Central memory CD4-positive, alpha-beta T cell (primary cell): ENCODE data around the gene RAD18.

Experiments used
- DNase-seq: peaks from one replicate; pipeline ENCODE4 v3.0.0; 2022

The RAD18 gene

GRCh38 chr3:8962226-8962861 lies 928 bp downstream of the RAD18 start:
- DNase-seq = no peak

- DNase-seq = no peak
Measured at GRCh38 chr3:8959668-8960067, 3.6 kb downstream of the RAD18 start.

- DNase-seq = no peak
Measured at GRCh38 chr3:8954938-8955763, 8.1 kb downstream of the RAD18 start.

GRCh38 chr3:8953313-8953712 lies 10.0 kb downstream of the RAD18 start:
- no peak for DNase-seq

GRCh38 chr3:8952130-8952529 lies 11.1 kb downstream of the RAD18 start:
- DNase-seq = no peak

- DNase-seq = no peak
Measured at GRCh38 chr3:8945890-8946600, 17.2 kb downstream of the RAD18 start.

GRCh38 chr3:8942746-8943488 lies 20.4 kb downstream of the RAD18 start:
- no peak for DNase-seq

- DNase-seq = no peak
Measured at GRCh38 chr3:8942115-8942514, 21.2 kb downstream of the RAD18 start.

GRCh38 chr3:8938021-8938420 lies 25.3 kb downstream of the RAD18 start:
- DNase-seq = no peak

GRCh38 chr3:8937064-8938020 lies 25.9 kb downstream of the RAD18 start:
- DNase-seq = no peak

- no peak for DNase-seq
Measured at GRCh38 chr3:8932507-8932906, 30.8 kb downstream of the RAD18 start.

- DNase-seq = no peak
Measured at GRCh38 chr3:8931342-8931741, 31.9 kb downstream of the RAD18 start.

GRCh38 chr3:8929860-8930259 lies 33.4 kb downstream of the RAD18 start:
- DNase-seq = no peak

GRCh38 chr3:8914491-8914890 lies 48.8 kb downstream of the RAD18 start:
- no peak for DNase-seq

- no peak for DNase-seq
Measured at GRCh38 chr3:8911781-8912180, 51.5 kb downstream of the RAD18 start.

- DNase-seq = no peak
Measured at GRCh38 chr3:8909160-8909559, 54.1 kb downstream of the RAD18 start.

GRCh38 chr3:8903191-8903590 lies 60.1 kb downstream of the RAD18 start:
- DNase-seq = no peak

- no peak for DNase-seq
Measured at GRCh38 chr3:8900869-8901268, 62.4 kb downstream of the RAD18 start.

GRCh38 chr3:8899876-8900460 lies 63.3 kb downstream of the RAD18 start:
- no peak for DNase-seq

GRCh38 chr3:8895829-8896228 lies 67.4 kb downstream of the RAD18 start:
- no peak for DNase-seq

- DNase-seq = no peak
Measured at GRCh38 chr3:8893001-8893400, 70.3 kb downstream of the RAD18 start.
